Activated CD4-positive, alpha-beta T cell treated with anti-CD3 and anti-CD28 coated beads, Interleukin-2, amount 50 U/mL, for 16 hours (primary cell): Measurements from ENCODE around the gene ATP6AP1.
"Not testable (repeated sequence)": the region's sequence is repeated elsewhere in the genome, so short reads cannot be mapped to it uniquely, and the experiment has no call there.

ENCODE experiments used
- DNase-seq: peaks from one replicate; pipeline ENCODE4 v3.0.0-alpha.2; 2020

ATP6AP1 gene

DNA sequence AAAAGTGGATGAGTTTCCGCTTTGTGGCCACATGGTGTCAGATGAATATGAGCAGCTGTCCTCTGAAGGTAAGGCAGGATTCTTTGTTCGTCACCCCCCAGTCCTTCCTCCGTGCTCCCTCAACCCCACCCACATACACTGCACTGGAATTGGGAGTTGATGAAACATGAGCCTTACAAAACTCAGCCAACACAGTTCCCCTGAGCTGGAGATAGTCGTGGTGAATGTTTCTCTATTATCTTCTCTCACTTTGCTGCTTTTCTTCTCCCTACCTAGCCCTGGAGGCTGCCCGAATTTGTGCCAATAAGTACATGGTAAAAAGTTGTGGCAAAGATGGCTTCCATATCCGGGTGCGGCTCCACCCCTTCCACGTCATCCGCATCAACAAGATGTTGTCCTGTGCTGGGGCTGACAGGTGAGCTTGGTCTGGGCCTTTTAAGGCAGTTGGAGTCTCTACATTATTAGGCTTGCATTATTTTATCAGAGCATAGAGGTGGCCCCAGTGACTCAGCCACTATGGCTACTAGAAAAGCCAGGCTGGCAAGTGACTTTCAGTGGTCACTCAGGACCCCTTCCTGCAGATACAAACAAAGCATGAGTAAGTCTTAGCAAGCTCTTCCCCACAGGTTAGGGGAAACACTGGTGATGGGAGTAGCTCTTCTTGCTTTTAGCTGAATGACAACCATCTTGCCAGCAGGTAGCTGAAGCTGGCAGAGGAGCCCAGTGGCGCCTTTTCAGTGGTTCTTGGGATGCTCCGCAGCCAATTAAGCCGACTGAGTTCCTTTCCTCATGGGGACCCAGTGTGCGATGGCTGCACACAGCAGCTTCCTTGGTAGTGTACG, 28.7 kb upstream of the ATP6AP1 start:
- DNase-seq = peak; percentile 30

GRCh38 chrX:154400369-154400817, 28.1 kb upstream of the ATP6AP1 start:
- not testable (repeated sequence) for DNase-seq

DNA sequence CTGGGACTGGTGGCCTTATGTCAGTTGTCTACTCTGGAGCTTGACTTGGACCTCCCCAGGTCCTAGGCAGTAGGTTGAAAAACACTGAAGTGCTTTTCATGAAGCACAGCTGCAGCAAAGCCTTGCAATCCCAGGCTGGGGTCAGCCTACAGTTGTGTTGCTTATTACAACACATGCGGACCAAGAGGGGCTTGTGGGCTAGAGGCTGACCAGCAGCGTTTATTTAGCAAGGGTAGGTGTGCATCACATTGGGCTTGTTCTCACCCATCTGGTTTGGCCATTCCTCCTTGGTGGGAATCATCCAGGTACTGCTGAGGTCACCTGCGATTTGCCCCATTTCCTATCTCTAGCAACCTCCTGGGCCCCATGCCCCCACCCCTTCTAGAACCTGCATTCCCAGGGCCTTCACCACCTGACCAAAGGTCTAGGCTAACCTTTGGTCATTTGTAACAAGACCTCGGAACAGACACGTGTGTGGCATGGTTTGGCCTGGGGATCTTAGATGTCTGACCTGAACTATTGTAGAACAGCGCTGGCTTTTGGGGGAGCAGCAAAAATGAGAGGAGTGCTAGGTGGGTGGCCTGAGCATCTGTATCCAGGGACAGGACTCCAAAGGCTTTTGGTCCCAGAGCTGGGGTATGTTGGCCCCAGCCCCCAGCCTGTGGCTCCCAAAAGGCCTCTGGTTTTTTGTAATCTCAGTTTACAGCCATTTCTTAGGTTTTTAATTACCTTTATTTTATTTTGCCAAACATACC, 27.3 kb upstream of the ATP6AP1 start:
- DNase-seq = peak; percentile 44

- DNase-seq = peak; percentile 25
Observed at GRCh38 chrX:154401918-154402621, 26.4 kb upstream of the ATP6AP1 start.

DNA sequence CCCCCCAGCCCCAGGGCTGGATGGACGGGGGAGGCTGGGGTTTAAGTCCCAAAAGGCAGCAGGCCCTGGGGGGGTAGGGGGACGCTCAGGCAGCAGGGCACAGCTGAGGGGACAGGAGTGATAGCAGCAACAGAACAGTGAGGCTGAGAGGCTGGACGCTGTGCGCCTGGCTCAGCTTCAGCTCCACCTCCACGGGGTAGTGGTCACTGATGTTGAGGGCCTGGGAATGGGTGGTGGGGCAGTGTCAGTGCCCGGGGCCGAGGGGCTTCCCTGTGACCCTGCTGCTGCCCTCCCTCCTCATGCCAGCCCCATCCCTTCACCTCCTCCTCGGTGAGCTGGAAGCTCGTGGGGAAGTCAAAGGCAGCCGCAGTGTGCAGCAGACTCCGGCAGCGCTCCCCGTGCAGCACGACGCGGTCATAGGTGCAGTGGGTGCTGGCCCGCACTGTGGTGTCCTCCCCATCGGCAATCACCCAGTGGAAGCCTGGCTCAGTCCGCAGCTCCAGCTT, 25.8 kb upstream of the ATP6AP1 start:
- DNase-seq = no peak

DNA sequence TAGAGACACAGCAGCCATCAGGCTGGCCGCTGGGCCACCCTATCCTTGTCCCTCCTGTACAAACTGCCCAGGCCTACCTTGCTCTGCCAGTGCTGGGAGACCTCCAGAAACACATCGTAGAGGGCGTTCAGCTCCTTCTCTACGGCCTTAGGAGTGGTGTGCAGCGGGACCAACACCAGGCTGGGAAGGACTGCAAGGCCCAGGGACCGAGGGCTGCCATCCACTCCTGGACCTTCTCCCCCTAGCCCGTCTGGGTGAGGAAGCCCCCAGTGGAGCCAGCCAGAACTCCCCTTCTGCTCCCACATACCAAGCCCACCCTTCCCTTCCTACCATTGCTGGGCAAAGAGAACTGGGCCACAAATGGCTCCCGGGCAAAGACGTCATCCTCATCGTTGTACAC, 25.3 kb upstream of the ATP6AP1 start:
- no peak for DNase-seq

DNA sequence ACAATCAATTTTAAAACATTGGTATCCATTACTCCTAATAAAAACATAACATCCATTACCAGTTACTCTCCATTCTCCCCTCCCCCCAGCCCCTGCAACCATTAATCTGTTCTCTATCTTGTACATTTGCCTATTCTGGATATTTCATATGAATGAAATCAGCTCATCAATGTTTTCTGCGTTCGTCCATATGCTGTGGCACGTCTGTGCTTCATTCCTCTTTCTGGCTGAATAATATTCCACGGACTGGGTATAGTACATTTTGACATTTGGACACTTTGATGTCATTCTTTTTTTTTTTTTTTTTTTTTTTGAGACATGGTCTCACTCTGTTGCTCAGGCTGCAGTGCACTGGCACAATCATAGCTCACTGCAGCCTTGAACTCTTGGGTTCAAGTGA, 24.6 kb upstream of the ATP6AP1 start:
- DNase-seq = no peak

GRCh38 chrX:154404625-154405192, 23.8 kb upstream of the ATP6AP1 start:
- no peak for DNase-seq

DNA sequence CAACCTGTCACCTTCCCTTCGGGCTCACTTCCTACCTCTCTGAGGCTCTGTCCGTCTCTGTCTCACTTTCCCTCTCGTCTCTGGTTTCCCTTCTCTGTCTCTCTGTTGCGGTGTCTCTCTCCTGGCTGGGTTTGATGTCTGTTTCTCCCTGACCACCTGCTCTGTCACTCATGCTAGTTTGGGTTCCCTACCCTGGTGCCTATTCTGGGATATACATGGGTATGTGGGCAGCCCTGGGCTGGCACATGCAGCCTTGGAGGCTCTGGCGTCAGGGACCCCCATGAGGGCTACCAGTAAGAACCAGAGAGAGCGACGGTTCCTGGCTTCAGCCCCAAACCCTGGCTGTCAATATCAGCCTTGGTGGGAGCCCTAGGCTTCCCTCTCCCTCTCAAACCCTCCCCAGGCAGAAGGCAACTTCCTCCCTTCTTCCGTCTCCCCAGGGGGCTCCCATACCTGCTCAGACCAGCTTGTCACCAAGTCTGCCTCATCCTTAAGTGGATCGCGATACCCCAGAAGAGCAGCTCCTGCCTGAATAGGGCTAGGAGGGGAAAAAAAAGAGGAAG, 19.7 kb upstream of the ATP6AP1 start:
- no peak for DNase-seq

DNA sequence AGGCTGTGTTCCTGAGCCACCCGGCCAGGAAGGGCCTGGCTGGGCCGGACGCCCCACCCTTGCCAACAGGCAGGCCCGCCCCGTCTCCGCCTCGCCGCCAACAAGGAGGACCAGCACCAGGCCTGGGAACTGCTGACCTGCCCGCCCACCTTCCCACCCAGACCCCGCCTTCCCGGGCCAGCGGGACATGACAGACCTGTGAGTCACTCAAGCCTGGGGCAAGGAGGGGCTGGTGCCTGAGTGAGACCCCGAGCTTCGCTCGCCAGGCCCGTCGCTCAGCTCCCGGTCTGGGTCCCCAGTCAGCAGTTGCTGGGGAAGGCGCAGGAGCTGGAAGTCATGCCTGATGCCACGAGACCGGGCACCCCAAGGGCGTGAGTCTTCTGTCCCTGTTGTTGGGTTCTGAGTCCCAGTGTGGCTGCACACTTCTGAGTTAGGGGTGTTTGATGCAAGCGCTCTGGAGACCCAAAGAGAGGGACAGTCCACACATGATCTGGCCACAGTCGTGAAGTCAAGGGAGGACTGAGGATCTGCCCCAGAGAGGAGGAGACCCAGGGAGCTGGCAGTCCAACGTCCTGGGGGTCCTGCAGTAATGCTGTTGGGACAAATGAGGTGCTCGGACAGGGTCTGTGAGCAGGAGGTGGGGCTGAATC, 19.1 kb upstream of the ATP6AP1 start, which contains the start of gene DNASE1L1:
Gene DNASE1L1 (minus strand): TSS at position 33 of the 650 bp plus-strand sequence. CDS start 3,686 bp downstream, outside the sequence.
- peak; percentile 34 for DNase-seq

GRCh38 chrX:154411981-154412340, 16.5 kb upstream of the ATP6AP1 start:
- peak; percentile 66 for DNase-seq

GRCh38 chrX:154412468-154412867, 16.0 kb upstream of the ATP6AP1 start:
- DNase-seq = peak; percentile 58

GRCh38 chrX:154413142-154413541, 15.3 kb upstream of the ATP6AP1 start:
- DNase-seq = no peak

DNA sequence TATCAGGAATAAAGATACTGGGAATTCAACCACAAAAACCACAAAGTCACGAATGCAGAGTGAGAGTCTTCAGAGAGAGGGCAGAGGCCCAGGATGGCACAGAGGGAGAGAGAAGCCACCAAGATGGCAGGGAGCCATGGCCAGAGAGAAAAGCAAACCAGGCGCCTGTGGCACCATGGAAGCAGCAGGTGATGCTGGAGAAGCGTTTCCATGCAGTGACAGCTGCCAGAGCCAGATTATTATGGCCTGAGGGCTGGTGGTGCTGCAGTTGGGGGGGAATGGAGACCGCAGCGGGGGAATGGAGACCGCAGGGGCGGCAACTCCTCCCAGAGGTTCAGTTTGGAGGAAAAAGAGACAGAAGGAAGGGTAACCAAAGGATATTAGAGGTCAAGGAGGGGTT, 11.3 kb upstream of the ATP6AP1 start:
- DNase-seq = no peak

DNA sequence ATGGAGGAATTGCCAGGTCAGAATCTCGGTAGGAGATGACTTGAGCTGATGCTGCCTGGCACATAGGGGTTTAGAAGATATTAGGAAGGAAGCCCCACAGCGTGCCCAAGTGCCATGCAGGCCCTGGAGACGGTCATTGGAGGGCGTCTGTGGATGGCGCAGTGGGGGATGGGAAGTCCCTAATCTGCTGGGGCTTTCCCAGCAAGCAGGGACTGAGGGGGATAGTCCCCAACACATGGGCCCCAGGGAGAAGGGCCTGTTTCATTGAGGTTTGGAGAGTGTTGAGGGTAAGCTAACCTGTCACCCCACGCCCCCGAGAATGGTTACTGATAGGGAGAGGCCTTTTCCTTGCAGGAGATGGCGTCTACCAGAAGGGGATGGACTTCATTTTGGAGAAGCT, 9.3 kb upstream of the ATP6AP1 start:
- no peak for DNase-seq

GRCh38 chrX:154419688-154420401, 8.6 kb upstream of the ATP6AP1 start:
- DNase-seq = no peak

DNA sequence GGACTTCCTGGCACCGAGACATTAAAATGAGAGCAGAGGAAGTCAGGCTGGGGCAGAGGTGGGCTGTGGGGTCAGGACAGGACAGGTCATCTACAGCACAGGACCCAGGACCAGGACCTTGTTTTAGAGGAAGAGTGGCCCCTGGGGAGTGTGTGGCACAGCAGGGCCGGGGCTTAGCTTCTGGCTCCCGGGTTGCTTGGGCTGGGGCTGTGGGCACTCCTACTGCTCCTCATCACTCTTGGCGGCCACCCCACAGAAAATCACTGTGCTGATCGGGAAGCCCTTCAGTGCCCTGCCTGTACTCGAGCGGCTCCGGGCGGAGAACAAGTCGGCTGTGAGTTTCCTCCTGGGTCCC, 8.1 kb upstream of the ATP6AP1 start:
- no peak for DNase-seq

DNA sequence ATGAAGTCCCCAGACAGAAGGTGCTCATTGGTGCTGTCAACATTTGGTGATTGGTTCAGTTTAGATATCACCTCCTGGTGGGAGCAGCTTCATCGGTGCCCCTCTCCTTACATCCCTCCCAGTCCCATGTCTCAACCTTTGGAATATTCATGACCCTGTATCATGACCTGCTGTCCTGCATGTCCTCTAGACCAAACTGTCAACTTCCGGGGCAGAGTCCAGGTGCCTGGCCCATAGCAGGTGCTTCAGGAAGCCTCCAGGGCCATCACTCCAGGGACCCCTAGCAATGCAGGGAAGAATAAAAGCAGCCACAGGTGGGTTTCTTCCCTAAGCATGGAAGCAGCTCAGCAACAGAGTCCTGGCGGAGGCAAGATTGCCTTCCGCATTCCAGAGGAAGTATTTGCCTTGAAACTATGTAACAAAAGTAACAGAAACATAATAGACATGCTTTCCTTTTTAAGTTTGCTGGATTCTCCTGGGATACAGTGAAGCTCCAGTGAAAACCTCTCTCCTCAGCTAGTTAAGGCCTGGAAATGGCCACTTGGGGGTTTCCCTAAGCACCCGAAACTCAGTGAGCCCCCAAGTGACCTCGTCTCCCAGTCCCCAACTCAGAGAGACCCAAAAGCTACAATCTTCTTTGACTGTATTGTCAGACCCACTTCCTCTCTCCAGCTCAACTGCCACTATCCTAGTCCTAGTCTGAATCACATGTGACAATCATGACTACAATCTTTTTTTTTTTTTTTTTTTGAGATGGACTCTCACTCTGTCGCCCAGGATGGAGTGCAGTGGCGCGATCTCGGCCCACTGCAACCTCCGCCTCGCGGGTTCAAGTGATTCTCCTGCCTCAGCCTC, 1.3 kb upstream of the ATP6AP1 start:
- DNase-seq = no peak

- no peak for DNase-seq
Observed at GRCh38 chrX:154429711-154430110, 1.2 kb downstream of the ATP6AP1 start.

DNA sequence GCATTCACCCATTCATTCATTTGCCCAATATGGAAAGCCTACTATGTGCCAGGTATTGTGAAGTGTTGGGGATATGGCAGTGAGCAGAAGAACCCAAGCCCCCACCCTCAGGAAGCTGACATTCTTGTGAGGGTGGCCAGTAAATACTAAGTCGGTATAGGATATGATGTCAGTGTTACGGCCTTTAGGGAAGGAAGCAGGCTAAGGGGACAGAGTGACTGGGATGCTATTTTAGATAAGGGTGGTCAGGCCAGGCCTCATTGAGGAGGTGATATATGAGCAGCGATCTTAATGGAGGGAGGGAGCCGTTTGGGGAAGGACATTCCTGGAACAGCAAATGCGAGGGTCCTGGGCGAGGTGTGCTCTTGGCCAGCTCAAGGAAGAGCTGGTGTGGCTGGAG, 2.0 kb downstream of the ATP6AP1 start:
- DNase-seq = no peak
